ENCODE results near the gene BICRAL.
"Not testable (repeated sequence)": the region's sequence is repeated elsewhere in the genome, so short reads cannot be mapped to it uniquely, and the experiment has no call there.

BICRAL gene

GRCh38 chr6:42786525-42786985 is 4.7 kb downstream of the BICRAL start:
- no peak for TF ChIP-seq CTCF (IDR thresholded peaks at IDR 0.05; ENCODE audit: insufficient read depth, missing control alignments)
- DNase-seq (ENCODE audit: insufficient read length, low spot score) = no peak
- no peak for FAIRE-seq

GRCh38 chr6:42787063-42787472 is 5.2 kb downstream of the BICRAL start:
- TF ChIP-seq CTCF (IDR thresholded peaks at IDR 0.05; ENCODE audit: insufficient read depth, missing control alignments) = no peak
- FAIRE-seq (no peak), DNase-seq (ENCODE audit: insufficient read length, low spot score) (no peak)

- FAIRE-seq (no peak), DNase-seq (ENCODE audit: insufficient read length, low spot score) (no peak)
- no peak for TF ChIP-seq CTCF (IDR thresholded peaks at IDR 0.05; ENCODE audit: insufficient read depth, missing control alignments)
These were observed 6.8 kb downstream of the BICRAL start for GRCh38 chr6:42788671-42789070.

GRCh38 chr6:42790549-42791181 is 8.8 kb downstream of the BICRAL start:
- DNase-seq (ENCODE audit: insufficient read length, low spot score) (no peak), FAIRE-seq (no peak)
- no peak for TF ChIP-seq CTCF (IDR thresholded peaks at IDR 0.05; ENCODE audit: insufficient read depth, missing control alignments)

- no peak for FAIRE-seq
- no peak for DNase-seq (ENCODE audit: insufficient read length, low spot score)
- TF ChIP-seq CTCF (IDR thresholded peaks at IDR 0.05; ENCODE audit: insufficient read depth, missing control alignments) = no peak
These were observed 10.0 kb downstream of the BICRAL start for GRCh38 chr6:42791706-42792320.

GRCh38 chr6:42795651-42796050 is 13.8 kb downstream of the BICRAL start:
- no peak for TF ChIP-seq CTCF (IDR thresholded peaks at IDR 0.05; ENCODE audit: insufficient read depth, missing control alignments)
- FAIRE-seq = no peak
- no peak for DNase-seq (ENCODE audit: insufficient read length, low spot score)

- no peak for TF ChIP-seq CTCF (IDR thresholded peaks at IDR 0.05; ENCODE audit: insufficient read depth, missing control alignments)
- DNase-seq (ENCODE audit: insufficient read length, low spot score) (no peak), FAIRE-seq (no peak)
These were observed 14.3 kb downstream of the BICRAL start for GRCh38 chr6:42796171-42796570.

GRCh38 chr6:42797696-42798095 is 15.8 kb downstream of the BICRAL start:
- not testable (repeated sequence) for FAIRE-seq; DNase-seq (ENCODE audit: insufficient read length, low spot score)

Data from D721Med (cell line).